ENCODE data around the gene UACA.
"Not testable (repeated sequence)": the region's sequence is repeated elsewhere in the genome, so short reads cannot be mapped to it uniquely, and the experiment has no call there.

Gene UACA

DNA sequence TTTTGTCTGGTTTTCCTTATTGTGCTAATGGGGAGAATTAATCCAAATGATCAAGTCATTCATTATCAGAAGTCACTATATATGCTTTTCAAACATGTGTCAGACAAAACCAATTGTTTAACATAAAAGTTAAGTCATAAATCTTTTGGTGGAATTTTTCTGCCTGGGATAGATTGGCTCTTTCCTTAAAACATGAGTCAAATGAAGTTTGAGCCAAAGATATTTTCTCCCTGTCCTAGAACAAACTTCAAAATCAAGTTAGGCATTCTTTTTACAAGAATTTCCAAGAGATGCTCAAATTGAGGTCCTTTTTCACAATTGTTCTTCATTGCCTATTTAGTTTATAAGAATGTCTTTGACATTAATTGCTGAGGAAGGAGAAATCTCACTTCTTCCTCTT is 138.3 kb downstream of the UACA start:
- TF ChIP-seq, protein P1, sequence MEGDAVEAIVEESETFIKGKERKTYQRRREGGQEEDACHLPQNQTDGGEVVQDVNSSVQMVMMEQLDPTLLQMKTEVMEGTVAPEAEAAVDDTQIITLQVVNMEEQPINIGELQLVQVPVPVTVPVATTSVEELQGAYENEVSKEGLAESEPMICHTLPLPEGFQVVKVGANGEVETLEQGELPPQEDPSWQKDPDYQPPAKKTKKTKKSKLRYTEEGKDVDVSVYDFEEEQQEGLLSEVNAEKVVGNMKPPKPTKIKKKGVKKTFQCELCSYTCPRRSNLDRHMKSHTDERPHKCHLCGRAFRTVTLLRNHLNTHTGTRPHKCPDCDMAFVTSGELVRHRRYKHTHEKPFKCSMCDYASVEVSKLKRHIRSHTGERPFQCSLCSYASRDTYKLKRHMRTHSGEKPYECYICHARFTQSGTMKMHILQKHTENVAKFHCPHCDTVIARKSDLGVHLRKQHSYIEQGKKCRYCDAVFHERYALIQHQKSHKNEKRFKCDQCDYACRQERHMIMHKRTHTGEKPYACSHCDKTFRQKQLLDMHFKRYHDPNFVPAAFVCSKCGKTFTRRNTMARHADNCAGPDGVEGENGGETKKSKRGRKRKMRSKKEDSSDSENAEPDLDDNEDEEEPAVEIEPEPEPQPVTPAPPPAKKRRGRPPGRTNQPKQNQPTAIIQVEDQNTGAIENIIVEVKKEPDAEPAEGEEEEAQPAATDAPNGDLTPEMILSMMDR (IDR thresholded peaks at IDR 0.05; ENCODE audit: low read depth, low read length), result no peak

DNA sequence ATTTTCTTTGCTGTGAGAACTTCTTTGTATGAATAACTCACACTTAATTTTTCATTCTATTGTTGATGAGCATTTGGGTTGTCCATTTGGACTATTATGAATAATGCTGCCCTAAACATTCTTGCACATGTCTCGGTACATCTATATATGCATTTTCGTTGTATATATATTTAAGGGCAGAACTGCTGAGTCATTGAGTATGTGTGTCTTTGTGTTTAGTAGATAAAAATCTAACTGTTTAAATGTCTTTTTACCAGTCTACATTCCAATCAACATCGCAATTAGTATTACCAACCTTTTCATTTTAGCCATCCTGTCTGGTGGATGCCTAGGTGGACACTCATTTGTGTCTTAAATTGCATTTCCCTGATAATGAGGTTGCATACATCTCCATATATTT is 144.4 kb downstream of the UACA start:
- no peak overlapping the region for H3K4me3 ChIP-seq (ENCODE audit: low read depth, low read length)
- TF ChIP-seq, protein P1 (IDR thresholded peaks at IDR 0.05; ENCODE audit: low read depth, low read length), result no peak

More for the DNA sequence above, 138.3 kb downstream of the UACA start:
- H3K4me3 ChIP-seq (ENCODE audit: low read depth, low read length), result no peak overlapping the region

DNA sequence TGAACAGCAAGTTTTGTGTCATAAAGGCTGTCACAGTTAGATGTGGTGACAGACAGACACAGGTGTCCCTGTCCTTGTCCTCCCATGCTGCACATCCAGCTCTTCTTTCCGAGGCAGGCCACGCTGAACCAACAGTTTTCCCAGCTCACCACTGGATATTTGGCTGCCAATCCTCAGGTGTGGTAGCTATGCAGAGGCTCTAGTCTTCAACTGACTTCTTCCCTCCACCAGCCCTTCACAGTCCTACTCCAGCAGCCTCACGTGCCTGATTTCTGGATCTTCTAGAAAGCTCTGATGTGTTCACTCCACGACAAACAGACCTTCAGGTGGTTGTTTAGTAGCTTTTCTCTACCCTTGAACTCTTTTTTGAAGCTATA is 145.5 kb downstream of the UACA start:
- H3K4me3 ChIP-seq (ENCODE audit: low read depth, low read length), result no peak overlapping the region
- TF ChIP-seq, protein P1 (IDR thresholded peaks at IDR 0.05; ENCODE audit: low read depth, low read length), result no peak

DNA sequence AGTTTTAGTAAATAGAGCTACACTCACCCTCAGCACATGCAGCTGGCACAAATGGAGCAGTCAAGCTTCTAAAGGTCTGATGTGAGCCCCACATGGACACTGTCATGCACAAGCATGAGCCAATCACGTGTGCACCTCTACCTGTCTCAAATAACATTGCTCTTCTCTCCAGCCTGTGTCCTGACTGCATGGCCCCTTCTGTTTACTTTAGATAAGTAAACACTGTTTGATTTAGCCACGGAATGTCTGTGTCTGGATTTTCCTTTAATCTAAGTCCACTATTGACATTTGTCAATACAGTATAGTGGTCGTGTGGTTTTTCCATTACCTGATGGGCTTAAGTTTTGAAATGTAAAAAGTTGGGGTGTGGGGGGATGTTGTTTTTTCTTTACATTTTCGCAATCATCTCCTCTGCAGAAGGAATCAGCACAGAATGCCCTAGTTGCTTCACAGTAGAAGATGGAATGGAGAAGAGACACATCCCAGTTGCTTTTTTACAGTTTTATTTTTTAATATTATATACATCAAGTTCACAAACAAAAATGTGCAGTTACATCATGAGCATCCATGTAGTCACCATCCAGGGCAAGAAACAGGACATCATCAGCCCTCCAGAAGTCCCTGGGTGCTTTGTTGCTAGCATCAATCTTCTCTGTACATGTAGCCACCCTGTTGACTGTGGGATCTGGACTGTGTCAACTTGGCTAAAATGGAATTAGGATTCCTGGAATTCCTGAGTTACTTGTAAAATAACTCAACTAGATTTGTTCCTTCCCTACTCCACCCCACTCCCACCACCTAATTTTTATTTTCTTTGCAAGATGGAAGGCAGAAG is 146.1 kb downstream of the UACA start:
- TF ChIP-seq, protein P1 (IDR thresholded peaks at IDR 0.05; ENCODE audit: low read depth, low read length), result no peak

DNA sequence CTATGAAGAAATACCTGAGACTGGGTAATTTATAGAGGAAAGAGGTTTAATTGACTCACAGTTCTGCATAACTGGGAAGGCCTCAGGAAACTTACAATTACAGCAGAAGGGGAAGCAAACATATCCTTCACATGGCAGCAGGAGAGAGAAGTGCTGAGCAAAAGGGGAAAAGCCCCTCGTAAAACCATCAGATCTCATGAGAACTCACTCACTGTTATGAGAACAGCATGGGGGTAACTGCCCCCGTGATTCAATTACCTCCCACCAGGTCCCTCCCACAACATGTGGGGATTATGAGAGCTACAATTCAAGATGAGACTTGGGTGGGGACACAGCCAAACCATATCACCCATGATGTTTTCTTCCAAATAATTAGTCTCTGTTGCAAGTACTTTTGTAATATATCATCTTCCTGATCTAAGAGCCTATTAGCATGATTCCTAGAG is 147.0 kb downstream of the UACA start:
- H3K4me3 ChIP-seq (ENCODE audit: low read depth, low read length), result not testable (repeated sequence)

More for the DNA sequence above, 146.1 kb downstream of the UACA start:
- H3K4me3 ChIP-seq (ENCODE audit: low read depth, low read length), result no peak overlapping the region

DNA sequence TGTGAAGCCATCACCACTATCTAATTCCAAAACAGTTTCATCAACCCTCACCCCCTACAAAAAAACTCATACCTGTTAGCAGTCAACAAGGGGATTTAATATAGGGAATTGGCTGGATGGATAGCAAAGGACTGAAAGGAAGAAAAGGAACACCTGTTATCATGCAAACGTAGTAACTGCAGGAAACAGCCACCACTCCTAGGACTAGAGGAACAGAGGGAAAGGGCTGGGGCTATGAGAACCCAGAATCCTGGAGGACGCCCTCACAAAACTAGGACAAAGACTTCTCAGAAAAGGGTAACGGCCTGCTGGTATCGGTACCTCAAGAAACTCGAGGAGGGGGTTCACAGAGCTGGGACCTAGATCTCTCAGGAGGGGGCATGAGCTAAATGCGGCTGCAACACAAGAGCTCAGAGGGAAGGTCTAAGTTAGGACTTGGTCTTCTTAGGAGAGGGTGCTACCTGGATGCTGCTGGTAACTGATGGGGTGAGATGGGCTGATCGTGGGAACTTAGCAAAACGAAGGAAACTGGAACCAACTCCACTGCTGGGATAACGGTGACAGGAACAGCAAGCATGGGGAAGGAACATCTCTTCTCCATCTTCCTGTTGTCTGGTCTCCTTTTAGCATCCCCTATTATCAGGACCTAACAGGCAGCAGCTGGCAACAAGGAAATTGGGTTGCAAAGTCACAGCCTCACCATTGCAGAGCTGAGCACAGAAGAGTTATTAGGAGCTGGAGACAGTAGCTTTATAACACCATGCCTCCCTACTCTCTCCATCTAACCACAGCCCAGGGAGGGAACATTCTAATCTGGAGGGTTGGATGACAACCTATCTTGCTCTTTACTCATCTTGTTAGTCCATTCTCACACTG is 147.7 kb downstream of the UACA start:
- no peak overlapping the region for H3K4me3 ChIP-seq (ENCODE audit: low read depth, low read length)
- TF ChIP-seq, protein P1 (IDR thresholded peaks at IDR 0.05; ENCODE audit: low read depth, low read length), result no peak

DNA sequence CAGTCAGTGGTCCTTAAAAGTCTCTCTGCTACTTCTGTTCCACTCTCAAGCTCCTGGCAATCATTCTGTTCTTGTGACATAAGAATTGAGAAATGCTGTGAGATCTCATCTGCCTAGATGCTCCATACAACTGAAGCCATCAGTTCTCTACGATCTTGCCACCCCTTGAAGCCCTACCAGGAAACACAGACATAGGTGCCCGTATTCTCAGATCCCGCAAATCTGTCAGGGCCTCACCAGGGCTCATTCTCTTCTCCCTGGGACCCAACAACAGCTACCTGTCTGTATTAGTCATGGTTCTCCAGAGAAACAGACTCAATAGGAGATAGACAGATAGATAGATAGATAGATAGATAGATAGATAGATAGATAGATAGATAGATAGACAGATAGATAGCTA is 149.1 kb downstream of the UACA start:
- no peak overlapping the region for H3K4me3 ChIP-seq (ENCODE audit: low read depth, low read length)
- TF ChIP-seq, protein P1 (IDR thresholded peaks at IDR 0.05; ENCODE audit: low read depth, low read length), result no peak
